DOHH2 (cell line): ENCODE results near the gene HLA-DPA1.

Source experiments
- H3F3A ChIP-seq: fragments of 200-600 bp; sonication (generic), shearing (Covaris generic); 2 replicates; pipeline ENCODE4 v1.6.0; 2016; ENCODE audit warnings: antibody characterized with exemption, mild to moderate bottlenecking; ENCODE audit not compliant: control insufficient read depth, insufficient read depth
- H3K27ac ChIP-seq: fragments of 200-600 bp; sonication (generic); 2 replicates; pipeline ENCODE4 v1.5.1; 2014; ENCODE audit warnings: low read depth, mild to moderate bottlenecking, low read length, moderate library complexity
- H3K27me3 ChIP-seq: fragments of 200-600 bp; sonication (generic); 2 replicates; pipeline ENCODE4 v1.6.1; 2014; ENCODE audit warnings: mild to moderate bottlenecking, low read length, mixed read lengths; ENCODE audit not compliant: control insufficient read depth
- H3K36me3 ChIP-seq: fragments of 200-600 bp; sonication (generic); 2 replicates; pipeline ENCODE4 v1.6.1; 2014; ENCODE audit warnings: mild to moderate bottlenecking, low read length, moderate library complexity, mixed read lengths; ENCODE audit not compliant: control insufficient read depth
- H3K4me1 ChIP-seq: fragments of 200-600 bp; sonication (generic); 2 replicates; pipeline ENCODE4 v1.6.1; 2014; ENCODE audit warnings: mild to moderate bottlenecking, low read length, mixed read lengths; ENCODE audit not compliant: control insufficient read depth
- H3K4me2 ChIP-seq: fragments of 200-600 bp; sonication (generic); 2 replicates; pipeline ENCODE4 v1.6.0; 2014; ENCODE audit warnings: mild to moderate bottlenecking, low read length, moderate library complexity
- H3K4me3 ChIP-seq: fragments of 200-600 bp; sonication (generic); 2 replicates; pipeline ENCODE4 v1.5.1; 2014; ENCODE audit warnings: mild to moderate bottlenecking, low read length, mixed read lengths
- H3K79me2 ChIP-seq: fragments of 200-600 bp; sonication (generic); 2 replicates; pipeline ENCODE4 v1.6.1; 2014; ENCODE audit warnings: mild to moderate bottlenecking, low read length, mixed read lengths; ENCODE audit not compliant: control insufficient read depth
- H3K9me2 ChIP-seq: fragments of 200-600 bp; sonication (generic); replicated peaks from 2 replicates; pipeline ENCODE4 v1.6.1; 2014; ENCODE audit warnings: mild to moderate bottlenecking, low read length, mixed read lengths; ENCODE audit not compliant: control insufficient read depth
- H3K9me3 ChIP-seq: fragments of 200-600 bp; sonication (generic); 2 replicates; pipeline ENCODE4 v1.6.1; 2014; ENCODE audit warnings: antibody characterized with exemption, low read length, mixed read lengths; ENCODE audit not compliant: control insufficient read depth, insufficient read depth
- H4K20me1 ChIP-seq: fragments of 200-600 bp; sonication (generic); 2 replicates; pipeline ENCODE4 v1.6.0; 2014; ENCODE audit warnings: low read depth, mild to moderate bottlenecking, antibody characterized with exemption, low read length, moderate library complexity; ENCODE audit not compliant: control insufficient read depth, insufficient read depth
- CTCF ChIP-seq: fragments of 200-600 bp; sonication (generic); IDR thresholded peaks from one replicate; pipeline ENCODE4 v1.5.1; 2014; ENCODE audit warnings: antibody characterized with exemption, mild to moderate bottlenecking, low read depth, low read length; ENCODE audit not compliant: poor library complexity, severe bottlenecking
- EZH2phosphoT487 ChIP-seq: fragments of 200-600 bp; sonication (generic); IDR thresholded peaks from 2 replicates; pipeline ENCODE4 v1.6.1; 2017; ENCODE audit warnings: borderline replicate concordance, mild to moderate bottlenecking, antibody characterized with exemption, low read length, moderate library complexity, mixed read lengths

HLA-DPA1 gene

GRCh38 chr6:33112148-33112547, 38.7 kb upstream of the HLA-DPA1 start:
- H3K4me3 ChIP-seq, result no peak overlapping the region
- H3K27me3 ChIP-seq, result peaks cover 15% of the 10 kb centered on the region
- TF ChIP-seq CTCF, result no peak
- no peak for TF ChIP-seq EZH2phosphoT487
- H3K9me2 ChIP-seq, result no peaks in the 10 kb centered on the region
- H3F3A ChIP-seq, result peaks cover 5% of the 10 kb centered on the region; the same call in 1 of the 2 replicates
- H4K20me1 ChIP-seq, result no peaks in the 10 kb centered on the region
- no peaks in the 10 kb centered on the region for H3K79me2 ChIP-seq
- H3K9me3 ChIP-seq, result no peaks in the 10 kb centered on the region
- no peaks in the 10 kb centered on the region for H3K36me3 ChIP-seq
- H3K4me2 ChIP-seq, result 0 out of 2 replicates have a peak overlapping the region, but pooled peaks have one; percentile 18
- no peak overlapping the region for H3K27ac ChIP-seq
- peaks cover 35% of the 10 kb centered on the region for H3K4me1 ChIP-seq

GRCh38 chr6:33108307-33108706, 34.9 kb upstream of the HLA-DPA1 start:
- Histone ChIP-seq H3K4me2 (no peak overlapping the region), H3K36me3 (no peaks in the 10 kb centered on the region), H4K20me1 (no peaks in the 10 kb centered on the region), H3K4me1 (peaks cover 20% of the 10 kb centered on the region), H3K4me3 (no peak overlapping the region), H3K9me3 (peaks cover 12% of the 10 kb centered on the region), H3F3A (no peaks in the 10 kb centered on the region), H3K9me2 (no peaks in the 10 kb centered on the region), H3K27ac (no peak overlapping the region), H3K27me3 (0 out of 2 replicates have a peak, but pooled peaks cover 3% of the 10 kb centered on the region), H3K79me2 (no peaks in the 10 kb centered on the region)
- TF ChIP-seq CTCF (no peak), EZH2phosphoT487 (no peak)

GRCh38 chr6:33107641-33108040, 34.2 kb upstream of the HLA-DPA1 start:
- H3K27ac ChIP-seq, result no peak overlapping the region
- H3K36me3 ChIP-seq, result no peaks in the 10 kb centered on the region
- H3K9me2 ChIP-seq, result no peaks in the 10 kb centered on the region
- TF ChIP-seq CTCF, result no peak
- no peak for TF ChIP-seq EZH2phosphoT487
- no peak overlapping the region for H3K4me3 ChIP-seq
- 0 out of 2 replicates have a peak, but pooled peaks cover 3% of the 10 kb centered on the region for H3K27me3 ChIP-seq
- peaks cover 14% of the 10 kb centered on the region for H3K4me1 ChIP-seq
- H4K20me1 ChIP-seq, result no peaks in the 10 kb centered on the region
- no peaks in the 10 kb centered on the region for H3K79me2 ChIP-seq
- H3K4me2 ChIP-seq, result no peak overlapping the region
- no peaks in the 10 kb centered on the region for H3F3A ChIP-seq
- H3K9me3 ChIP-seq, result peaks cover 12% of the 10 kb centered on the region
